ENCODE results near the gene METTL13. TPM values are rescaled to one million over a fixed set of nuclear protein-coding genes. Genes with fewer than 3 reads are reported as not detected.

The METTL13 gene
- total RNA-seq, 4 donors from 2014 or later = 19.9 to 23.8 (median 22.7) TPM

DNA sequence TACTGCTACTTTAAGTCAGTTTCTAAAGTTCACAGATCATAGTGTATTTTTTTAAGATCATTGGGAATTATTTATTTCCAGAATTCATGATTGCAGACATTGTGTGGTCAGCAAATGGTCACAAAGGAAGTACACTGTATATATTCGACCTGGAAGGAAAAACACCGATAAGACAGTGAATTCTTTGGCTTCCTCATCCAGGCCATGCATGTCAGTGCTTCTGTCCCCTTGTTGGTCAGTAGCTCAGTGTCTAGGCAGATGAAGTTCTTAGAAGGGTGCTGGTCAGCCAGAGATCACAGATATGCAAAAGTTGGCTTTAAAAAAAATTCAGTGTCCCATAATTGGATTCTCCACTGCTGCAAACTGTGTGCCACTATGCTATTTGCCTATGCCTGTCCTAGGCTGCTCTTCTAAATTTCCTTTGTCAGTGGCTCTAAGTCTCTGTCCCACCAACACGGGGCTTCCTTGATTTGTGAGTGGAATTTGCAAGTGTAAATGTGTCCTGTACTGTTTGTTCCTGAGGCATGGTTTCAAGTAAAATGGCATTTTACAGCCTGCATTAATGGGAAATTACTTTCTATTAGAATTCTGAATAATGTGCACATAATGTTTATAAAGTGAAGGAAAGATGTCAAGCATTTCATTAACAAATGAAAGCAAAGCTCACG lies 27.6 kb upstream of the METTL13 start:
- H3K36me3 ChIP-seq = no peaks in the 10 kb centered on the region
- DNase-seq = no peak
- WGBS, 2 donors = 54 to 62% methylated on average over 4 of the region's 4 CpGs
- intact Hi-C loops (cut with DNase I) = no loop called here
- H3K27me3 ChIP-seq = no peaks in the 10 kb centered on the region
- TF ChIP-seq, protein P1, sequence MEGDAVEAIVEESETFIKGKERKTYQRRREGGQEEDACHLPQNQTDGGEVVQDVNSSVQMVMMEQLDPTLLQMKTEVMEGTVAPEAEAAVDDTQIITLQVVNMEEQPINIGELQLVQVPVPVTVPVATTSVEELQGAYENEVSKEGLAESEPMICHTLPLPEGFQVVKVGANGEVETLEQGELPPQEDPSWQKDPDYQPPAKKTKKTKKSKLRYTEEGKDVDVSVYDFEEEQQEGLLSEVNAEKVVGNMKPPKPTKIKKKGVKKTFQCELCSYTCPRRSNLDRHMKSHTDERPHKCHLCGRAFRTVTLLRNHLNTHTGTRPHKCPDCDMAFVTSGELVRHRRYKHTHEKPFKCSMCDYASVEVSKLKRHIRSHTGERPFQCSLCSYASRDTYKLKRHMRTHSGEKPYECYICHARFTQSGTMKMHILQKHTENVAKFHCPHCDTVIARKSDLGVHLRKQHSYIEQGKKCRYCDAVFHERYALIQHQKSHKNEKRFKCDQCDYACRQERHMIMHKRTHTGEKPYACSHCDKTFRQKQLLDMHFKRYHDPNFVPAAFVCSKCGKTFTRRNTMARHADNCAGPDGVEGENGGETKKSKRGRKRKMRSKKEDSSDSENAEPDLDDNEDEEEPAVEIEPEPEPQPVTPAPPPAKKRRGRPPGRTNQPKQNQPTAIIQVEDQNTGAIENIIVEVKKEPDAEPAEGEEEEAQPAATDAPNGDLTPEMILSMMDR (IDR thresholded peaks at IDR 0.05) = no peak
- TF ChIP-seq POLR2A (IDR thresholded peaks at IDR 0.05) = no peak
- H3K9me3 ChIP-seq = no peaks in the 10 kb centered on the region
- peaks cover 0 to 3% of the 10 kb centered on the region in 2 donors for H3K4me1 ChIP-seq
- H3K27ac ChIP-seq = no peak overlapping the region
- H3K4me3 ChIP-seq (replicated peaks in 1 of 3) = no peak overlapping the region

DNA sequence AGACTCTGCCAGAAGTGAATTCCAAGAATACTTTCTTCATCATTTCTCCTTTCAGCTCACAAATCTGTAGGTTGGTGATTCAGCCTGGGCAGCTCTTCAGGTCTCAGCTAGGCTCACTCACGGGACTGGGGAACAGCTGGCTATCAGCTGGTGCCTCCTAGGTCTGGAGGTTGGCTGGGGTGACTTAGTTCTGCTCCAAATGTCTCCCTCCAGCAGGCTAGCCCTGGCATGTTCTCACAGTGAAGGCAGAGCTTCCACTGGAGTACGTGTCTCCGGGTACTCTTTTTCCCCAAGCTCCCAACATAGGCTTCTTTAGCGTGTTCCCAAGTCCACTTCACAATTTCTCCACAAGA lies 27.1 kb upstream of the METTL13 start:
- intact Hi-C loops (cut with DNase I) = no loop called here
- Histone ChIP-seq H3K27ac (no peak overlapping the region), H3K27me3 (no peaks in the 10 kb centered on the region), H3K36me3 (no peaks in the 10 kb centered on the region), H3K4me3 (replicated peaks in 1 of 3) (no peak overlapping the region), H3K4me1 (peaks cover 0 to 3% of the 10 kb centered on the region in 2 donors), H3K9me3 (no peaks in the 10 kb centered on the region)
- WGBS, 2 donors = 73 to 82% methylated on average over 4 of the region's 4 CpGs
- DNase-seq = no peak
- no peak for TF ChIP-seq POLR2A (IDR thresholded peaks at IDR 0.05)
- TF ChIP-seq, protein P1 (IDR thresholded peaks at IDR 0.05) = no peak

- 100% methylated on average over 1 of the region's 1 CpG for WGBS, 2 donors
- no peak for DNase-seq
- Histone ChIP-seq H3K9me3 (no peaks in the 10 kb centered on the region), H3K4me3 (replicated peaks in 1 of 3) (no peak overlapping the region), H3K27me3 (no peaks in the 10 kb centered on the region), H3K4me1 (peaks cover 0 to 3% of the 10 kb centered on the region in 2 donors), H3K36me3 (no peaks in the 10 kb centered on the region), H3K27ac (no peak overlapping the region)
- TF ChIP-seq, protein P1 (IDR thresholded peaks at IDR 0.05) = no peak
- intact Hi-C loops (cut with DNase I) = no loop called here
Measured at GRCh38 chr1:171754971-171755370, 26.5 kb upstream of the METTL13 start.

DNA sequence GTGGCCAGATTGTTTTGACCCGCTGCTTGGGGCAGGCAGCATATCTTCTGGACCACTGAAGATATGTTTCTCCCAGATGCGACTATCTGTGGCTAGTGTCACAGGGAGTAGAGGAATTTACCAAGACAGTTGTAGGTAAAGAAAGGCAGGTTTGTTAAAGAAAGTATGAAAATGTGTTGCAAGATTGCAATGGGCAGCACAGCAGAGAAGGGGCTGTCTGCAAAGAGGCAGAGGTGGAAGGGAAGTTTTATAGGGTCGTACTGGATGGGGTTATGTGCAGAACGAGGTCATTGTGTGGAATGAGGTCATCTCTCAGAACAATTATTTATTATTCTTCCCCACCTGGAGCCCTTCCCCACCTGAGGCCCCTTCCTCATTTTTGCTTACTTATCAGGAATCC lies 24.6 kb upstream of the METTL13 start:
- Histone ChIP-seq H3K36me3 (no peaks in the 10 kb centered on the region), H3K4me1 (peaks cover 0 to 3% of the 10 kb centered on the region in 2 donors), H3K4me3 (replicated peaks in 1 of 3) (no peak overlapping the region), H3K27me3 (no peaks in the 10 kb centered on the region), H3K27ac (no peak overlapping the region), H3K9me3 (no peaks in the 10 kb centered on the region)
- TF ChIP-seq POLR2A (IDR thresholded peaks at IDR 0.05) = no peak
- TF ChIP-seq, protein P1 (IDR thresholded peaks at IDR 0.05) = no peak
- intact Hi-C loops (cut with DNase I) = no loop called here
- DNase-seq = no peak
- WGBS, 2 donors = 87 to 91% methylated on average over 4 of the region's 4 CpGs

GRCh38 chr1:171758011-171758410 lies 23.4 kb upstream of the METTL13 start:
- Histone ChIP-seq H3K36me3 (no peaks in the 10 kb centered on the region), H3K4me1 (no peaks in the 10 kb centered on the region), H3K9me3 (no peaks in the 10 kb centered on the region), H3K27me3 (no peaks in the 10 kb centered on the region), H3K4me3 (replicated peaks in 1 of 3) (no peak overlapping the region), H3K27ac (no peak overlapping the region)
- no peak for DNase-seq
- TF ChIP-seq, protein P1 (IDR thresholded peaks at IDR 0.05) = no peak
- no peak for TF ChIP-seq POLR2A (IDR thresholded peaks at IDR 0.05)
- intact Hi-C loops (cut with DNase I) = no loop called here

All from thyroid gland (tissue), 4 donors.